Suprapubic skin (tissue), 3 donors: ENCODE measurements around the gene ALG10.

Source experiments
- CTCF ChIP-seq, 2 donors: fragments of 200-600 bp in 1 of 2; fragments of 450-650 bp in 1 of 2; sonication (generic) in 1 of 2; IDR thresholded peaks; one replicate each; pipeline ENCODE4 v1.5.1; 2016 to 2019; ENCODE audit warnings: antibody characterized with exemption in 2 of 2, mild to moderate bottlenecking in 1 of 2, moderate library complexity in 1 of 2
- POLR2A ChIP-seq, 2 donors: fragments of 450-650 bp; IDR thresholded peaks; one replicate each; pipeline ENCODE4 v1.6.1; 2017; ENCODE audit warnings: antibody characterized with exemption in 2 of 2, mild to moderate bottlenecking in 2 of 2, moderate library complexity in 2 of 2

- TF ChIP-seq POLR2A (IDR thresholded peaks at IDR 0.05) (no peak), CTCF (IDR thresholded peaks at IDR 0.05) (no peak)
Measured at GRCh38 chr12:34021071-34021470, 1.2 kb upstream of the ALG10 start.
